Hematopoietic multipotent progenitor cell treated with erythropoietin and hydrocortisone succinate and interleukin-3 and kit ligand, for 6 days (in vitro differentiated cells): Measurements from ENCODE around the gene SCUBE1.
A peak's percentile ranks its signal among the peaks of the same experiment; 100 is the strongest.
"Not testable (repeated sequence)": the region's sequence is repeated elsewhere in the genome, so short reads cannot be mapped to it uniquely, and the experiment has no call there.

ENCODE experiments used
- DNase-seq: peaks from one replicate; pipeline ENCODE4 v3.0.0-alpha.2; 2015

The SCUBE1 gene

DNA sequence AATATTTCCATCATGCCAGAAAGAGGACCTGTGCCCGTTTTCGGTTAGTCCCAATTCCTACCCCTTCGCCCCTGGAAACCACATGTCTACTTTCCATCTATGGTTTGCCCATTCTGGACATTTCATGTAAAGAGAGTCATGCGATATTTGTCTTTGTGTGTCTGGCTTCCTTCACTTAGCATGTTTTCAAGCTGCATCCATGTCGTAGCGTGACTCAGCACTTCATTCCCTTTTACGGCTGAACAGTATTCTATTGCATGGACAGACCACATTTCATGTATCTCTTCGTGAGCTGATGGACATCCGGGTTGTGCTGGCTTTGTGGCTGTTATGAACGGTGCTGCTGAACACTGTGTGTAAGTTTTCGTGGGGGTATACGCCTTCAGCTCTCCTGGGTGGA is 43.4 kb downstream of the SCUBE1 start:
- DNase-seq: no peak

- DNase-seq: no peak
Observed at GRCh38 chr22:43298062-43298801, 44.9 kb downstream of the SCUBE1 start.

DNA sequence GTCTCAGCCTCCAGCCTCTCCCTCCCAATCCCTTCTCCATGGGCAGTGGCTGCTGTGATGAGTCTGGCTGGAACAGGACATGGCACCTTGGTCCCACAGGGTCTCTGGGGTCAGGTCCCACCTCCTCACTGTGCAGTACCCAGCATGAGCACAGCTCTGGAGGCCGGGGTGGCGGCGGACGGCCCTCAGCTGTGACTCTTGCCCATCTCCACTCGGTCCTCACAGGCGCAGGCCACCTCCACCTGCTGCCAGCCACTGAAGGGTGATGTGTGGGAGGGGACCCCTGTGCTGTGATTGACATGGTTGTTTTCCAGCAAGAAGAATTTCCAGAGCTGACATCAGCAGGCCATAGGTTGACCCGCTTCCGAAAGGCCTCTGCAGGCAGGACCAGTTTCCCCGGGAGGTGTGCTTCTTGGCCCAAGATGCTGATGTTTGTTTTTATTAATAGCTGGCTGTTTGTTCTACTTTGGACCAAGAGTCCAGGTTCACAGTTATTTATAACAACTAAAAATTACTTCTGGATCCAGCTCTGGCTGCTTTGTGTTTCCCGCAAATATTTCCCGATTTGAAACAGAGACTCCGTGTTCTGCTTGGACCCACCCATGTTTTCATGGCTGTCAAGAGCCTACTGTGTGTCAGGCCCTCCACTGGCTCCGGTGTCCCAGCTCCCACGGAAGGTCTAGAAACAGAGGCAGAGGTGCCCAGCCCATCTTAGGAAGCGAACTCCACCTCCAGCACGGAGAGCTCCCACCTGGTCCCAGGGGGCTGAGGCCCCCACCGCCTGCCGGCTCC is 45.7 kb downstream of the SCUBE1 start:
- DNase-seq: no peak

- DNase-seq: no peak
Observed at GRCh38 chr22:43296276-43296902, 46.8 kb downstream of the SCUBE1 start.

DNA sequence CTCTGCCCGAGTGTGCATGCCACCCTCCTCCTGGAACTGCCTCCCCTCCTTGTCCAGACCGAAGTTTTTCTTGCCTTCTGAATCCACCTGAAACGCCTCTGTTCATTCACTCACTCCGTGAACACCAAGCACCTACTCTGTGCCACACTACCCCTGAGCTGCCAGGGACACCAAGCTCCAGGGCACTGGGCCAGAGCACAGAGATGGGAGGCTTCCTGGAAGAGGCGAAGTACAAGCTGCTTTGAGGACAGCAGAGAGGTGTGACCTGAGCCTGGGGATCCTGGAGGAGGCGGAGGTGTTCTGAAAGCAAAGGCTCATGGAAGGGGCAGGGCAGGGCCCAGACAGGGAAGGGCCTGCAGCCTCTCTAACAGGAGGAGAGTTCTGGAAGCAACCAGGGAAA is 47.5 kb downstream of the SCUBE1 start:
- DNase-seq: no peak

DNA sequence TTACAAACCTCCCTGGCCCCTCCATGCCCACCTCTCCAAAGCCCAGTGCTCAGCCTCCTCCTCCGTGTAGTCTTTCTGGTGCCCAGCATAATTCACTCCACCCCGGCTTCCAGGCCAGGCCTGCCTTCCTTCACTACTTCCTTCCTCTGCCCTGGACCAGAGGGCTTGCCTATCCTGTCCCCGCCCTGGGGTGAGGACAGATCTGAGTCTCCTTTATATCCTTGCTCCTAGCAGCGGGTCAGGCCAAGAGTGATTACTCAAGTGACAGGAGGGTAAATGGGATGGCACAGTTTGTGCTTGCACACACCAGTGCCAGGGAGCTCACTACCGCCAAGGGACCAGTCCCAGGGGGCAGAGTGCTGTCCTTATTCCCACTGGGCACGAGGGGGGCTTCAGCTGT is 48.0 kb downstream of the SCUBE1 start:
- no peak for DNase-seq

DNA sequence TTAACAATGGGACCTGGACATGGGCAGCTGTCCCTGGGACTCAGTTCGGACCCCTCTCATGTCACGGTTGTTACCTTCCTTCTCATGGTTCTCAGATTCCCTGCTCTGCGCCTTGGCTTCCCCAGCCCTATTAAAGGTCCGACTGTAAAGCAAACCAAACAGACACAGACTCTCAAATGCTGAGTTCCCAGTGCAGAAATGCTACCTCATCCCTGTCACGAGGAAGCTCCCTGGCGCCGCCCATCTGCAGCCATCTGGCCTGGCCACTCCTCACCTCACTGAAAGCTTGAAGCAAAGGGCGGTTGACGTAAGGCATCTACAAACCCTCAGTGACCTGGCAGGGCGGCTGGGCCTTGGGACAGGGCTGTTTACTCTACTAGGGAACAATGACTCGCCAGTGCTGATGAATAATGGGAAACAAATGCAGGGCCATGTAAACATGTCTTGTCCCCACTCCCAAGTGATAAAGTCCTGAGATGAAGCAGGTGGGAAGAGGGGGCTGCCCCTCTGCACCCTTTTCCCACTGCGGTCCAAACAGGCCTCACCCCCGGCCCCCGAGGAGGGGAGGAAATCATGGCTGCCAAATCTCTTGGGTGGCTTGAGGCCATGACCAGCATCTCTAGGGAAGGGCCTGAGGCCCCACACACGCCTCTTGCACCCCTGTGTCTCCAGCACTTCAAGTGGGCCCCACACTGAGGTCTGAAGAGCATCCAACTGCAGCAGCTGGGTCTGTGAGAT is 49.3 kb downstream of the SCUBE1 start:
- DNase-seq: peak; percentile 45

DNA sequence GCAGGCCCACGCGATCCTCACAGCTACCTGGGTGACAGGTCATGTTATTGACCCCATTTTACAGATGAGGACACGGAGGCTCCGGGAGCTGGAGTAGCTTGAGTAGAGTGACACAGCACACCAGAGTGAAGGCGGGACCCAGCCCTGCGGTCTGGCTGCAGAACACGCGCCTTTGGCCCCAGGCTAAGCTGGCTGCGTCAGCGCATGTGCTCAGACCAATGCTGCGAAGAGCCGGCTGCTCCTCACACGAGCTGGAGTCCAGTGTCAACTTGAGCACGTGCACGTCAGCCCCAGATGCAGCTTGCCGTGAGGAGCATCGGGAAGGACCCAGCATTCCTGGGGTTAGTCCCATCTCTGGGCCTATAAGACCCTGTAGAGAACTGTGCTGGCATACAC is 49.9 kb downstream of the SCUBE1 start:
- DNase-seq: no peak

DNA sequence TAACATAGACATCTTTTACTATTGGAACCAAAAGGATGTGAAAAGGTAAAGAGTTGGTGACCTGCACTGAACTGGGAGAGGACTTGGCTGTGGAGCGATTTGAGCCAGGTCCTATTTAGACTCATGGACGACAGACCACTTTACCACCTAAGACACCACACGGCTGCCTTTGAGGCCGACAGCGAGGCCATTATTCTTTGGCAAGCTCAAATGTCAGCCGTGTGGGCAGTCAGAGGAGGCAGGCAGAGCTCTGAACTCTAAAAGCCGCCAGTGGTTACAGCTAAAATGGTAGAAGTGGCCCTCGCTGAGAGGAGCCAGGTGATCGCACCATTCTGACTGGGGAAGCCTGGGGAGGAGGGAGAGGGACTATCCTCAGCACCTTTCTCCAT is 50.5 kb downstream of the SCUBE1 start:
- DNase-seq: no peak

- DNase-seq: no peak
Observed at GRCh38 chr22:43291381-43291780, 51.8 kb downstream of the SCUBE1 start.

DNA sequence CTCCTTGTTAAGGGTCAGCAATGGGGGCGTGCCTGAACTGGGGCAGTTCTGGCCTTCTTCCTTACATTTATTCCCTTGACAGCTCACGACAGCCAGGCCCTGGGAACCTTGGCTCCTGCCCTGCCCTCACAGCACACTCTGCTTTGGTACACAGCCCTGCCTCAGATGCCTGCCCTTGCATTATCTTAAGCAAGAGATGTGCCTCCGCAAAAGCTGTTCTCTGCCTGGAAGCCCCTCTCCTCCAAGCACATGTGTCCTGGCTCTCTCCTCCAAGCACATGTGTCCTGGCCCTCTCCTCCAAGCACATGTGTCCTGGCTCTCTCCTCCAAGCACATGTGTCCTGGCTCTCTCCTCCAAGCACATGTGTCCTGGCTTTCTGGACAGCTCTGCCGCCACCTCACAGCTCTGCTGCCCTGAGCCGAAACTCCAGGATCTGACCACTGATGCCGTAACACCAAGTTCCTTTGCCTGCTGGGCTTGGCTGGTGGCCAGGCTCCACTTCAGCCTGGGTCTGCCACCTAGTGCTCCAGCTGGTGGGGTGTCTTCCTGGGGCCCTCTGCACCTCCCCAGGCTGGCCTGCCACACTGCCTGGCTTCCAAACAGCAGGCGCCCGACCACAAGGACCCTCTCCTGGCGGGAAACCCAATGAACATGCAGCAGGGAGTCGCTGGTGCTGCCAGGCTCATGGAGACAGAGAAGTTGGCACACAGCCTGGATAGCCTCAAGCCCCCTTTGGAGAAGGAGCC is 53.0 kb downstream of the SCUBE1 start:
- peak; percentile 16 for DNase-seq

DNA sequence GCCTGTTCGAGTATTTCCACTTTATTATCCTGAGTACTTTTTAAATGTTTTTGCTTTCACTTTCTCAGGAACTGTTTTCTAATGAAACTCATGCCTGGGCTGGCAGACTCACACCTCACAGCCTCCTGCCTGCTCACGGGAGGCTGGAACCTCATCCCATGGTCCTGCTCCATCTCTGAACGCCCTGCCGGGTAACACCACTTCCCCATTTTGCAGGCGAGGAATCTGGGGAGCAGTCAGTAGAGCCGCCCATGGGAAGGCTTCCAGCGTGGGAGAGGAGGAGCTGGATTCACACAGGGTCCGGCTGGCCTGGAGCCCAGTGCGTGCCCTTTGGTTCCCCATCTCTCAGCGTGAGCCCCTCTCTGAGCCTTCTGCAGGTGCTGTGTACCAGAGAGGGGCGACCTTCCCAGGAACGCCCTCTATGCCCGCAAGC is 53.6 kb downstream of the SCUBE1 start:
- DNase-seq: no peak

DNA sequence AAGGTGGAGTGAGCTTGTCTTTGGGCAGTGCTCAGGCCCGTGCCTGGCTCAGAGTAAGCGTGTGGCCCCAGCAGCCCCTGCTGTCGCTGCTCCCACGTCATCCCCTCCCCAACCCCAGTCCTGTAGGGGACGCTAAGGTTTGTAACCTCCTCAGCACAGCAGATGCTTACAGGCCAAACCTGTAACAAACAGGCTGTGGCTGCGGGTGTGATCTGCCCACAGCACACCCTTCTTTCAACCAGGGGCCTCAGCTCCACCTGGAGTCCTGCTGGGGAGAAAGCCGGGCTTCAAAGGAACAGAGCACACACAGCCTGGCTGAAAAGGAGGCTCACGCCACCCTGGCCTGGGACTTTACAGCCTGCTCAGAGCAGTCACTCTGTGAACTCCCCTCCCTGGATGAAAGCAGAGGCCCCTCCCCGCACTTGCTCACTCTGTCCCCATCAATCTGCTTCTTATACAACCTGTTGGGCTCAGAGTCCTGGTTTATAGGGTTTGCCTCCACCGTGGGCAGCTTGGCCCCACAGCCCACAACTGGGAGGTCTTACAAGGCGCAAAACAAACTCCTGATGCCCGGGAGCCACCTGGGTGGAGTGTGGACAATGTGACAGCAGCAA is 54.3 kb downstream of the SCUBE1 start:
- DNase-seq: no peak

DNA sequence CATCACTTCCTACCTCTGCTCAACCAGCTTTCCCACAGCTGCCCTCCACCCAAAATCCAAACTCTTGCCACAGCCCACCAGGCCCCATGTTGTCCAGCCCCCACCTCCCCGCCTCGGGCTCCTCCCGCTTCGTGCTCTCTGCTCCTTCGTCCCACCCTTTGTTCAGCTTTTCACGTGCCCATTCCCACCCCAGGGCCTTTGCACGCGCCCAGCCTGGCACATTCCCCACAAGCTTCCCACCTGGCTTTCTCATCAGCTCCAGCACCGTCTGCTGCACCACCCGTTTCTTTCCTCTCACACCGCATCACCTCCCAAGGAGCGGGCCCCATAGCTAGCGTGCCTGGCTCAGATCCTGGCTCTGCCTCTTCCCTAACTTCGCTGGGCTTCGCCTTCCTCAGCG is 54.8 kb downstream of the SCUBE1 start:
- no peak for DNase-seq

DNA sequence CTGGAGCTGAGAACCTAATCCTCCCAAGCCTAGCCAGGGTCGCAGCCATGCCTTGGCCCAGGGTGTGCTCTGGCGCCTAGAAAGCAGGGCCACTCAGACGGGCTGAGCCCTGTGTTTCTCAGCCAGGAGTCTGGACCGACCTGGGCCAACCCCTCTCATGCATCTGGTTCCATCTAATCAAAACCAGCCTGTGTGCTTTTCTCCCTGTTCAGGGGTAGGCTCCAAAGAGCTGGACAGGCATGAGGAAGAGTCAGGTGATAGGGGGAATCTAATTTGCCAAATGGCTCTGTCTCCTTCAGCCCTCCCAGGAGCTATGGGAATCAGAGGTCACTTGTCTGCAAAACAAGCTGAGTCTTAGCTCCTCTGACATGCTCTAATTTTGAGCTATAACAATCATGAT is 55.7 kb downstream of the SCUBE1 start:
- no peak for DNase-seq

GRCh38 chr22:43281394-43281793 is 61.8 kb downstream of the SCUBE1 start:
- DNase-seq: no peak

GRCh38 chr22:43280523-43280886 is 62.7 kb downstream of the SCUBE1 start:
- not testable (repeated sequence) for DNase-seq

DNA sequence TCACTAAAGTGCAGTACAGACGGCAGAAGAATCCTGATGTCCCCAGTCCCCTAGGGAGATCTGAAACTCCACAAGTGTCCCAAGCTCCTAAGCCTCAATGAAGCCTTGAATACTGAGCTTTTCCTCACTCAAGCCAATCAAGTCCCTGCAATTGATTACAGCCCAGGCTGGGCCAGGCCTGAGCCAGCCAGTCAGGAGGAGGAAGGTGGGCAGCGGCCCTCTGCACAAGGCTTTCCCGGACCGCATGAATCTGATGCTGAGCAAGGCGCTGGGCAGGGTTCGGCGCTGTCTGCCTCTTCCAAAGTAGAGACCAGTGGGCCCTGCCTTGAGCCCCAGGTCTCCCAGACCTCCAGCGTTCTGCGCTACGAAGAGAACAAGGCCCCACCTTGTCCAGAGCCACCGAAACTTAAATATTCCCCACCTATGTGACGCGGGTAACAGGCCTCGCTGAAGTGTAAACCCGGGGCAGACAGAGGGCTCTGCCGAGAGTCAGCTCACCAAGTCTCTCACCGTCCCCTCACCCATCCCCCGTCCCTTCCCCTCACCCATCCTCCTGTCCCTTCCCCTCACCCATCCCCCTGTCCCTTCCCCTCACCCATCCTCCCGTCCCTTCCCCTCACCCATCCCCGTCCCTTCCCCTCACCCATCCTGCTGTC is 63.2 kb downstream of the SCUBE1 start:
- DNase-seq: no peak

DNA sequence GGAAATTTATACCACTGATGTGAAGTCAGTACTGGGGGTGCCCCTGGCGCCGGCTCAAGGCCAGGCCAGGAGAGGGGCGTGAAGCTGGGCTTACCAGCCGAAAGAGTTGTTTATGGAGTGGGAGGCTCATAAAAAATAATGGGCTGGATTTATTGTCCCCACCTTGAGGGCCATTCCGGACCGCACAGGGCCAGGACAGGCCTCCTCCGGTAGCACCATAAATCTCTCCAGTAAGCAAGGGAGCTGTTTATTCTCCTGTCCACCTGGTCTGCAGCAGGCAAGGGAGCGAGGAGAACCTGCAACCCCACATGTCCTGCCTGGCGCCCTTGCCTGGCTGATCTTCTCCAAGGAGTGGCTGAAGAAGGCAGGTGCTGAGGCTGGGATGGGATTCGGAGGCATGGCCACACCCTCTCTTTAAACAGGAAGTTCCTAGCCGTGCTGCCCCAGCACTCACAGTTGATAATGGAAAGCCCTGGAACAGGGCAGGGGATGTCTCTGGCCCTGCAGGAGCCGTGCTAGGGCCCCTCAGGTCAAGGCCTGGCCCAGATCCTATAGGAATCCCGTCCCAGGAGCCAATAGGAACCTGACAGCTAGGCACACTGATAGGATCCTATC is 65.1 kb downstream of the SCUBE1 start:
- peak; percentile 35 for DNase-seq

DNA sequence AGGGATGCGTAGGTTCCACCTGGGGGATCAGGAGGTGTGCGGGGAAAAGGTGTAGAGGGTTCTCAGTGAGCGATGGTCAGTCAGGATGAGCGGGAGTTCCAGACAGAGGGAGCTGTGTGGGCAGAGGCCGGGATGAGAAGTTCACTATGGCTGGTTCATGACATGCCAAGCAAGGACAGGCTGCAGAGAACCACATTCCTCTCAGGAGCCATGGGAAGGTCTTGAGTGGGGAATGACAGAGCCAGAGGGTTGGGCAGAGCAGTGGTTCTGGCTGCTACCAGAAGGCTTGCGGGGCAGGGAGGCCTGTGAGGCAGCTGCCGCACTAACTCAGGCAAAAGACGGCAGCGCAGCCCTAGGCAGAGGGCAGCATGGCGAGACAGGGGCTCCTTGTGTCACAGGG is 66.1 kb downstream of the SCUBE1 start:
- no peak for DNase-seq

- DNase-seq: no peak
Observed at GRCh38 chr22:43276321-43276720, 66.9 kb downstream of the SCUBE1 start.
